PC-3 (cell line): ENCODE data around the gene BPIFB3. TPM values are rescaled to one million over a fixed set of nuclear protein-coding genes. Genes with fewer than 3 reads are reported as not detected.

ENCODE experiments used
- ATAC-seq: fragments of 200-7000 bp; cut with Tn5 transposase; 2 replicates; pipeline ENCODE4 v1.9.1; 2020; ENCODE audit warnings: mild to moderate bottlenecking, moderate library complexity
- BruUV-seq: library from RNA; stranded (reverse); fragments of 400-500 nt; replicated peaks from 2 replicates; lab custom pipeline; 2021; lab: Mats Ljungman, UMichigan
- CTCF ChIA-PET: fragments of 300-600 bp; sonication (Branson Sonifier 250); formaldehyde crosslinking; loops from one replicate; lab custom pipeline; 2022; ENCODE audit warnings: antibody characterized with exemption; lab: Charles Lee
- POLR2A ChIA-PET: fragments of 300-600 bp; sonication (Branson Sonifier 250); formaldehyde crosslinking; loops from one replicate; lab custom pipeline; 2022; ENCODE audit warnings: antibody characterized with exemption; ENCODE audit not compliant: unreplicated experiment; lab: Charles Lee
- DNase-seq: peaks from one replicate; pipeline ENCODE4 v3.0.0-alpha.2; 2015
- H2AFZ ChIP-seq: fragments of 300-600 bp; sonication (generic); 2 replicates; pipeline ENCODE4 v1.6.0; 2016; ENCODE audit warnings: antibody characterized with exemption, low read length
- H3F3A ChIP-seq: fragments of 300-600 bp; sonication (generic); one replicate; pipeline ENCODE4 v1.6.0; 2017; ENCODE audit warnings: antibody characterized with exemption, low read length, control low read depth, mild to moderate bottlenecking; ENCODE audit not compliant: unreplicated experiment
- H3K27ac ChIP-seq: fragments of 300-600 bp; sonication (generic); 2 replicates; pipeline ENCODE4 v1.5.1; 2016; ENCODE audit warnings: mild to moderate bottlenecking, low read length
- H3K27me3 ChIP-seq: fragments of 300-600 bp; sonication (generic); 2 replicates; pipeline ENCODE4 v1.6.1; 2016; ENCODE audit warnings: low read length, mixed read lengths
- H3K36me3 ChIP-seq: fragments of 300-600 bp; sonication (generic); 2 replicates; pipeline ENCODE4 v1.6.1; 2016; ENCODE audit warnings: low read depth, mixed run types, low read length, mixed read lengths
- H3K4me1 ChIP-seq: fragments of 300-600 bp; sonication (generic); 2 replicates; pipeline ENCODE4 v1.5.1; 2016; ENCODE audit warnings: low read length; ENCODE audit not compliant: insufficient read depth
- H3K4me2 ChIP-seq: fragments of 300-600 bp; sonication (generic); 2 replicates; pipeline ENCODE4 v1.6.0; 2016; ENCODE audit warnings: low read length
- H3K4me3 ChIP-seq: fragments of 300-600 bp; sonication (generic); 2 replicates; pipeline ENCODE4 v1.5.1; 2016; ENCODE audit warnings: mild to moderate bottlenecking, low read length, mixed read lengths
- H3K79me2 ChIP-seq: fragments of 300-600 bp; sonication (generic); 2 replicates; pipeline ENCODE4 v1.6.1; 2017; ENCODE audit warnings: low read length, mixed read lengths
- H3K9ac ChIP-seq: fragments of 300-600 bp; sonication (generic); 2 replicates; pipeline ENCODE4 v1.6.0; 2016; ENCODE audit warnings: mild to moderate bottlenecking, low read length
- H3K9me2 ChIP-seq: fragments of 300-600 bp; sonication (generic); replicated peaks from 2 replicates; pipeline ENCODE4 v1.6.1; 2016; ENCODE audit warnings: mixed run types, low read length, mixed read lengths
- H3K9me3 ChIP-seq: fragments of 300-600 bp; sonication (generic); 2 replicates; pipeline ENCODE4 v1.6.1; 2016; ENCODE audit warnings: low read length, mixed read lengths
- H4K20me1 ChIP-seq: fragments of 300-600 bp; sonication (generic); 2 replicates; pipeline ENCODE4 v1.6.1; 2016; ENCODE audit warnings: low read length, mixed read lengths
- CTCF ChIP-seq: fragments of 300-600 bp; sonication (generic); conservative IDR thresholded peaks from 2 replicates; pipeline ENCODE4 v1.5.1; 2017; ENCODE audit warnings: antibody characterized with exemption, low read depth, mild to moderate bottlenecking, low read length
- EZH2 ChIP-seq: fragments of 300-600 bp; sonication (generic); IDR thresholded peaks from one replicate; pipeline ENCODE4 v1.6.1; 2017; ENCODE audit warnings: antibody characterized with exemption, mild to moderate bottlenecking, low read length; ENCODE audit not compliant: unreplicated experiment
- EZH2phosphoT487 ChIP-seq: fragments of 300-600 bp; sonication (generic); IDR thresholded peaks from 2 replicates; pipeline ENCODE4 v1.6.1; 2018; ENCODE audit warnings: mild to moderate bottlenecking, antibody characterized with exemption, low read length, borderline replicate concordance
- intact Hi-C: fragments of 100-400 bp; cut with micrococcal nuclease; formaldehyde crosslinking; loops from 2 replicates; pipeline ENCODE4 v1.9.0; 2023
- total RNA-seq: library from RNA; depleted of rRNA; stranded (reverse); fragments of >200 nt; gene quantifications from 2 replicates; pipeline ENCODE4 v1.2.3, GENCODE V29; 2014

BPIFB3 gene
- total RNA-seq, 1 experiment from 2014 or later: not detected

DNA sequence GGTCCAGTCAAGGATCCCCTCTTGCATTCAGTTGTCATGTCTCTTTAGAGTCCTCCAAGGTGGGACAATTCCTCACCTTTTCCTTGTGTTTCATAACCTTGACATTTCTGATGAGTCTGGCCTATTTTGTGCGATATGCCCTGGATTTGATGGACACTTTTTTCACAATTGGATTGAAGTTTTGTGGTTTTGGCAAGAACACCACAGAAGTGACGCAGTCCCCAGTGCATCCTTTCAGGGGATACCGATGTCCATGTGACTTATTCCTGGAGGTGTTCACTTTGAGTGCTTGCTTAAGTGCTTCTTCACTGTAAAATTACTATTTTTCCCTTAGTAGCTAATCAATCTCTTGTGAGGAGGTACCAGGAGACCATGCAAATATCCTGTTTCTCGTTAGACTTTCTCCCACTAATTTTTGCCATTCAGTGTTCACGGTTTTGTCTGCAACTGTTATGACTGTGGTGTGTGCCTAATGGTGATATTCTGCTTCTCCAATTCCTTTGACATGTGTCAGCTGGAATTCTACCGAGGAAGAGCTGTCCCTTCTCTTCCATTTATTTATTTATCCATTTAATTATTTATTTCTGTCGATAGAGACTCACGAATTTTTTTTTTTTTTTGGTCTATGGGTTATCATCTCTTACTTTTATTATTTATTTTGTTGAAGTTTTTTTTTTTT lies 56.6 kb downstream of the BPIFB3 start:
- ATAC-seq (no peak), DNase-seq (no peak)
- BruUV-seq: no TSS peak
- H3K4me2 ChIP-seq: no peak overlapping the region
- H2AFZ ChIP-seq: no peak overlapping the region
- H3K36me3 ChIP-seq: no peaks in the 10 kb centered on the region
- no peaks in the 10 kb centered on the region for H4K20me1 ChIP-seq
- no peak overlapping the region for H3K4me3 ChIP-seq
- H3K4me1 ChIP-seq: no peaks in the 10 kb centered on the region
- no peak overlapping the region for H3K9ac ChIP-seq
- TF ChIP-seq EZH2: no peak
- intact Hi-C loops: no loop called here
- no peaks in the 10 kb centered on the region for H3K9me2 ChIP-seq
- H3K9me3 ChIP-seq: no peaks in the 10 kb centered on the region
- no peak overlapping the region for H3K27ac ChIP-seq
- ChIA-PET CTCF (no interaction called here), POLR2A (no interaction called here)
- peaks cover 28% of the 10 kb centered on the region for H3K27me3 ChIP-seq
- H3F3A ChIP-seq: no peaks in the 10 kb centered on the region
- H3K79me2 ChIP-seq: no peaks in the 10 kb centered on the region

DNA sequence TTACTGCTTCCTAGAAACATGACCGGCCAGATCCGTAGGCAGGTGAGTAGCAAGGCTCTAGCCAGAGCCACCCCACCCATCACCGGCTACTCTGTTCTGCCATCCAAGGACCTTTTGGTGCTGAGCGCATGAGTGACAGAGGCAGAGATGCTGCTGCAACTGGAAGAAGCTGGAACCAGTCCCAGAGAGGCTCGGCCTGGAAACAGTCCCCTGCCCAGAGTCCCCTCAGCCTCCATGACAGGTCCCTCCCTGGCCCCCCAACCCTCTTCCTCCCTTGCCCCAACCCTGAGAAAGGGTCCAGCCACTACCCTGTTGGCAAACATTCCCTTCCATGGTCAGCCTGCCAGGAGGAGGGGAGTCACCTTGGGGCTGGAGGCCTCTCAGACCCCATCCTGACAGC lies 57.6 kb downstream of the BPIFB3 start:
- H3K27me3 ChIP-seq: peaks cover 23% of the 10 kb centered on the region
- H3K9me2 ChIP-seq: no peaks in the 10 kb centered on the region
- no peaks in the 10 kb centered on the region for H3K9me3 ChIP-seq
- CTCF ChIA-PET: no interaction called here
- H3K27ac ChIP-seq: no peak overlapping the region
- H3K4me3 ChIP-seq: no peak overlapping the region
- H3K4me2 ChIP-seq: no peak overlapping the region
- no peaks in the 10 kb centered on the region for H3F3A ChIP-seq
- TF ChIP-seq EZH2phosphoT487 (no peak), EZH2 (no peak), CTCF (no peak)
- H2AFZ ChIP-seq: no peak overlapping the region
- no peak overlapping the region for H3K9ac ChIP-seq
- H4K20me1 ChIP-seq: no peaks in the 10 kb centered on the region
- no peaks in the 10 kb centered on the region for H3K4me1 ChIP-seq
- no peaks in the 10 kb centered on the region for H3K79me2 ChIP-seq
- no peak for DNase-seq
- no peak for ATAC-seq
- BruUV-seq: no TSS peak
- POLR2A ChIA-PET: no interaction called here
- intact Hi-C loops: no loop called here
- H3K36me3 ChIP-seq: no peaks in the 10 kb centered on the region

GRCh38 chr20:33112547-33113386 lies 59.1 kb downstream of the BPIFB3 start:
- no peaks in the 10 kb centered on the region for H3K4me1 ChIP-seq
- H3F3A ChIP-seq: no peaks in the 10 kb centered on the region
- ChIA-PET CTCF (no interaction called here), POLR2A (no interaction called here)
- TF ChIP-seq EZH2phosphoT487: no peak
- no peak for TF ChIP-seq CTCF
- no peak for TF ChIP-seq EZH2
- no peaks in the 10 kb centered on the region for H3K9me2 ChIP-seq
- no peak overlapping the region for H3K27ac ChIP-seq
- ATAC-seq (no peak), DNase-seq (no peak)
- no peak overlapping the region for H3K9ac ChIP-seq
- H3K4me3 ChIP-seq: no peak overlapping the region
- H3K27me3 ChIP-seq: peaks cover 19% of the 10 kb centered on the region
- no peaks in the 10 kb centered on the region for H3K79me2 ChIP-seq
- H2AFZ ChIP-seq: no peak overlapping the region
- BruUV-seq: no TSS peak
- intact Hi-C loops: no loop called here
- no peaks in the 10 kb centered on the region for H4K20me1 ChIP-seq
- H3K4me2 ChIP-seq: no peak overlapping the region
- no peaks in the 10 kb centered on the region for H3K36me3 ChIP-seq
- no peaks in the 10 kb centered on the region for H3K9me3 ChIP-seq
